Kidney epithelial cell (primary cell): Measurements from ENCODE around the gene GGCT. TPM values are rescaled to one million over a fixed set of nuclear protein-coding genes. Genes with fewer than 3 reads are reported as not detected.

Source experiments
- DNase-seq: peaks from one replicate; pipeline ENCODE4 v3.0.0-alpha.2; 2010; ENCODE audit warnings: low read depth
- H3K27me3 ChIP-seq: 2 replicates; pipeline ENCODE4 v1.6.0; 2011; ENCODE audit warnings: low read length; ENCODE audit not compliant: control insufficient read depth, insufficient read depth
- H3K36me3 ChIP-seq: 2 replicates; pipeline ENCODE4 v1.5.1; 2011; ENCODE audit warnings: low read length; ENCODE audit not compliant: control insufficient read depth, insufficient read depth
- H3K4me3 ChIP-seq: 2 replicates; pipeline ENCODE4 v1.5.1; 2011; ENCODE audit warnings: low read depth, mild to moderate bottlenecking, control low read depth, low read length
- total RNA-seq: library from RNA; depleted of rRNA; stranded (reverse); fragments of >200 nt; gene quantifications from 2 replicates; pipeline ENCODE4 v1.2.3, GENCODE V29; 2015
- TF ChIP-seq, protein P1 (sequence below): IDR thresholded peaks from 2 replicates; pipeline ENCODE4 v1.5.1; 2011; ENCODE audit warnings: mild to moderate bottlenecking, moderate library complexity, low read length, control low read depth, inconsistent platforms; ENCODE audit not compliant: insufficient read depth, poor library complexity, severe bottlenecking

The GGCT gene
- total RNA-seq, 1 donor from 2014 or later = 37.8 TPM

DNA sequence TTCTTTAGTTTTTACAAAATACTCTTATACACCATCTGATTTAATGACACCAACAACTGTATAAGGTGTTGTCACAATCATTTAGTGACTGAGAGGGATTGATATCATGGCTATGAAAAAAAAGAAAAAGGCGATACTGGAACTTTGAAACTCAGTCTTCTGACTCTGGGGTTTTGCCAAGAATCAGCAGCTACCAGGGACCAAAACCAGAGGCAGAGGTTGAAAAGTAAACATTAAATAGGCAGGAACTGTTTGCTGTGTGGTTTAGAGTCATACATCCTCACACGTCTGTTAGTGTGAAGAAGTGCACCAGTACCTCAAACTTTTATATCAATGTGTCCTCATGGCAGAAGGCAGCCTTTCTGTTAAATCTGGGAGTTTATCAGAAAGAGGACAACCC lies 19.9 kb upstream of the GGCT start:
- Histone ChIP-seq H3K36me3 (no peaks in the 10 kb centered on the region), H3K27me3 (no peaks in the 10 kb centered on the region), H3K4me3 (no peak overlapping the region)
- DNase-seq = no peak
- TF ChIP-seq, protein P1, sequence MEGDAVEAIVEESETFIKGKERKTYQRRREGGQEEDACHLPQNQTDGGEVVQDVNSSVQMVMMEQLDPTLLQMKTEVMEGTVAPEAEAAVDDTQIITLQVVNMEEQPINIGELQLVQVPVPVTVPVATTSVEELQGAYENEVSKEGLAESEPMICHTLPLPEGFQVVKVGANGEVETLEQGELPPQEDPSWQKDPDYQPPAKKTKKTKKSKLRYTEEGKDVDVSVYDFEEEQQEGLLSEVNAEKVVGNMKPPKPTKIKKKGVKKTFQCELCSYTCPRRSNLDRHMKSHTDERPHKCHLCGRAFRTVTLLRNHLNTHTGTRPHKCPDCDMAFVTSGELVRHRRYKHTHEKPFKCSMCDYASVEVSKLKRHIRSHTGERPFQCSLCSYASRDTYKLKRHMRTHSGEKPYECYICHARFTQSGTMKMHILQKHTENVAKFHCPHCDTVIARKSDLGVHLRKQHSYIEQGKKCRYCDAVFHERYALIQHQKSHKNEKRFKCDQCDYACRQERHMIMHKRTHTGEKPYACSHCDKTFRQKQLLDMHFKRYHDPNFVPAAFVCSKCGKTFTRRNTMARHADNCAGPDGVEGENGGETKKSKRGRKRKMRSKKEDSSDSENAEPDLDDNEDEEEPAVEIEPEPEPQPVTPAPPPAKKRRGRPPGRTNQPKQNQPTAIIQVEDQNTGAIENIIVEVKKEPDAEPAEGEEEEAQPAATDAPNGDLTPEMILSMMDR = no peak

DNA sequence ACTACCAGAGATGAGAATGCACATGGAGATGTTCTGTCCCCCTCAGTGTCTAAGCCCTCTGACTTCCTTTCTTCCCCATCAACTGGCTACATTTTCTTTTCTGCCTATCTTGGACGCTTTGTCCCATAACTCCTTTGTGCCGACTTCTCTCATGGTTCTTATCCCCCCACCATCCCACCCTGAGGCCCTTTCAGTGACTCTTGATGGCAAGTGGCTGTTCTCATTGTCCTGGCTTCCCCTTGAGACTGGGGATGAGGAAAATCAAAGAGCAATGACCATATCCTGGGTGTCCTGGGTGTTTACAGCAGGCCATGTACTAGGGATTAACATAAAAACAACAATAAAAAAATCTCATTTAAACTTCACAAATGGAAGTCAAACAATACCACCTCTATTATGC lies 18.8 kb upstream of the GGCT start:
- H3K4me3 ChIP-seq = no peak overlapping the region
- TF ChIP-seq, protein P1 = no peak
- H3K36me3 ChIP-seq = no peaks in the 10 kb centered on the region
- DNase-seq = no peak
- no peaks in the 10 kb centered on the region for H3K27me3 ChIP-seq

DNA sequence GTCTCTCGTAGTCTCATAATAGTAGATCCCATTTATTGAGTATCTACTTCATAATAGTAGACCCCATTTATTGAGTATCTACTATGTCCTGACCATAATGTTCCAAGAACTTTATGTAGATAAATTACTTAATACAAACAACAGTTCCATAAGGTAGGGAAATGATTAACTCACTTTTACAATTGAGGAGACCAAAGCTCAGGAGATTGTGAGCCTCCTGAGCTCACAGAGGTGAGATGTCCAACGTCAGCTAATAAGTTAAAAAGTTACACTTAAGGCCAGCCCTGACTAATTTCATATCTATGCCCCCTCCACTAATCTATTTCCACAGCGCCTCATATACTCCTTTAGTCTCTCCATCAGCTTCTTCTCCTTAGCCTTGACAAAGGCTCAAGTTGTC lies 17.5 kb upstream of the GGCT start:
- TF ChIP-seq, protein P1 = no peak
- H3K4me3 ChIP-seq = no peak overlapping the region
- no peaks in the 10 kb centered on the region for H3K27me3 ChIP-seq
- no peaks in the 10 kb centered on the region for H3K36me3 ChIP-seq
- no peak for DNase-seq

DNA sequence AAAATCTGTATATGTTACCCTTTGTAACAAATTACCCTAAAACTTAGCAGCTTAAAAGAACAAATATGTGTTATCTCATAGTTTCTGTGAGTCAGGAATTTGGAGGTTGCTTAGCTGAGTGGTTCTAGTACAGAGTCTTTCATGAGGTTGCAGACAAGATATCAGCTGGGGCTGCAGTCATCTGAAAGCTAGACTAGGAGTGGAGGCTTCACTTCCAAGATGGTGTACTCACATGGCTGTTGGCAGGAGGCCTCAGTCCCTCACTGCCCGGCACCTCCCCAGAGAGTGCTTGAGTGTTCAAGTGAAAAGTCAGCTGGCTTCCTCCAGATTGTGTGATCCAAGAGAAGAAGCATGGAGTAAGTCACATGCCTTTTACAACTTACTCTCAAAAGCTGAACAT lies 16.9 kb upstream of the GGCT start:
- TF ChIP-seq, protein P1 = no peak
- H3K36me3 ChIP-seq = no peaks in the 10 kb centered on the region
- no peak for DNase-seq
- no peak overlapping the region for H3K4me3 ChIP-seq
- no peaks in the 10 kb centered on the region for H3K27me3 ChIP-seq

- Histone ChIP-seq H3K27me3 (no peaks in the 10 kb centered on the region), H3K36me3 (no peaks in the 10 kb centered on the region), H3K4me3 (no peak overlapping the region)
- DNase-seq = no peak
- TF ChIP-seq, protein P1 = no peak
These were observed 14.5 kb upstream of the GGCT start for GRCh38 chr7:30519122-30519521.

DNA sequence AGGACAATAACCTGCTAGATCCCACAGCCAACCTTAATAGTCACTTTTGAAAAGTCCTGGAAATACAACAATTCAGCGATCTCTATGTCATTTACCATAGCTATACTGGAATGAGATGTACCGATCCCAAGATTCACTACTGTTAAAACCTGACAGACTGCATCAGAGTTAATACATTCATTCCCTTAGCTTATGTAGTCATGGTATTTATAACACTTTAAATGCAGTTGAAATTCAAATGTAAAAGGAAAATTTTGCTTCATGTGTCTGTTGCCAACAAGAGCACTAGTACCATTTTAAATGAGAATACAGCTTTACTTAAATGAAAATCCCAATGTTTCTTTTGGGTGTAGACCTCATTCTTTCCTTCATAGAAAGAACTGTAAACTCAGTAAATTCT lies 11.1 kb upstream of the GGCT start:
- H3K27me3 ChIP-seq = no peaks in the 10 kb centered on the region
- TF ChIP-seq, protein P1 = no peak
- H3K4me3 ChIP-seq = no peak overlapping the region
- H3K36me3 ChIP-seq = no peaks in the 10 kb centered on the region
- DNase-seq = no peak
